GM19035 (cell line): ENCODE results near the gene IL1RAP.
A peak's percentile ranks its signal among the peaks of the same experiment; 100 is the strongest.

Experiments
- ATAC-seq: cut with Tn5 transposase; IDR thresholded peaks from one replicate; pipeline ENCODE4 v1.9.1; 2021; ENCODE audit not compliant: unreplicated experiment

Gene IL1RAP

DNA sequence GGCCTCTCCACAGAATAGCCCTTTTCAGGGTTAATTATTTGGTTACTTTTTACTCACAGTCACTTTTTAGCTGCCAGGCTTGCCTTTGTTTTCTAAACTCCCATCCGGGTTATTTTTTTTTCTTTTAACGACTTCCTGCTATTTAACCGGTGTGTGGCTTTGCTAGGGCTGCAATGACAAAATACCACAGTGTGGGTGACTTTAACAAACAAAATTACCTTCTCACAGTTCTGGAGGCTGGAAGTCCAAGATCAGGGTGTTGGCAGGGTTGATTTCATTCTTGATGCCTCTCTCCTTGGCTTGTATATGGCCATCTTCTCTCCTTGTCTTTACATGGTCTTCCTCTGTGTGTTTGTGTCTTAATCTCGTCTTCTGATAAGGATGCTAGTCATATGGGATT lies 91.5 kb downstream of the IL1RAP start:
- ATAC-seq = no peak

DNA sequence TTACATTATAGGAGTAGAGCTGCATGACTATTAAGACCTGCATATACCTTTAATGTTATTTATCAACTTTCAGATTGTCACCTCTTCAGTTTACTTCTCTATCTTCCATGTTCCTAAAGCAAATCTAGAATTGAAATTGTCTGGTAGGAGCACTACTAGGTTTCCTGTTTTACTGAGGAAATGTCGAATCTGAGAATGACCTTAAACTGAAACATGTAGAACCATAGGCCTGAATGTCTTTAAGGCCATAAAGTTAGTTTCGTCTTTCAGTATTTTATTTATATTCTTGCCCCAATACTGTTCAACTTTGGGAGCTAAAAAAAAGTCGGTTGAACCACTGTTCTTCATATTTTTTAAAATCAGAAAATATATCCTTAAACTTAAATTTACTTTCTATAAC lies 92.7 kb downstream of the IL1RAP start:
- ATAC-seq = no peak

- ATAC-seq = no peak
Observed at GRCh38 chr3:190607021-190607420, 93.1 kb downstream of the IL1RAP start.

DNA sequence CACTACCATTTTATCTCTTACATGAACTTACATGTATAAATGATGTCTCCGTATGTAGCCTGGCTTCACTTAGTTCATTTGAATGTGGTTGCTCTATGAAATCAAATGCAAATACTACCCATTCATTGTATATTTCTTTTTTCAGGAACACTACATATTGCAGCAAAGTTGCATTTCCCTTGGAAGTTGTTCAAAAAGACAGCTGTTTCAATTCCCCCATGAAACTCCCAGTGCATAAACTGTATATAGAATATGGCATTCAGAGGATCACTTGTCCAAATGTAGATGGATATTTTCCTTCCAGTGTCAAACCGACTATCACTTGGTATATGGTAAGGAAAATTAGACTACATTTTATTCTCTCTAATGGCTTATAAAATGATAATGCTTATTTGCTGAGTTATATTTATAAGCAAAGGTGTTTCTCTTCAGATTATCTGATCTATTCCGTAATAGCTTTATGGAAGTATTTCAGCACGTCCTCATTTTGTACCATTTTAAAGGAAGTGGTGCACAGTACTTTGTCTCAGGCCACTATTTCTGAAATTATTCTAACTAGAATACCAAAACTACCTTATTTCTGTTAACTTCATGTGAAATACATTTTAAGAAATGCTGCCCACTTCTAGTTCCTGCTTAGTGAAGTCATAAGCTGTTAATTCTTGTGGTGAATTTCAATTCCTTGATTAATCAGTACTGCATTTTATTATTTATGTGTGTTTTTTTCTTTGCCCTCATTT lies 95.1 kb downstream of the IL1RAP start:
- no peak for ATAC-seq

GRCh38 chr3:190614226-190615059 lies 100.6 kb downstream of the IL1RAP start:
- no peak for ATAC-seq

DNA sequence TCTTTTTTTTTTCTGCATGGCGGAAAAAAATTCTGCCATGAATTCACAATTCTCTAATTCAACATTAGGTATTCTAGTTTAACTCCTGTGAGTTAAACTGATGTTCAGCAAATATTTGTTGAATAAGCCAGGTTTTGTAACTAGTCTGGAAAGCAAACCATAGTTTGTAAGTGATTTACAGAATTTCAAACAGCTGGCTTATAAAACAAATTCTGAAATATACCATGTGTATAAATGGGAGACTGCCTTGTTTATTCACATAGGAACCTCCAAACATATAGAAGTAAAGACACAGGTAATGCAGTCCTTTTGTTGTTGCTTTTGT lies 101.1 kb downstream of the IL1RAP start:
- no peak for ATAC-seq

GRCh38 chr3:190615607-190616006 lies 101.7 kb downstream of the IL1RAP start:
- ATAC-seq = no peak

- ATAC-seq = no peak
Observed at GRCh38 chr3:190616637-190617036, 102.8 kb downstream of the IL1RAP start.

- peak; percentile 59 for ATAC-seq
Observed at GRCh38 chr3:190617185-190617584, 103.3 kb downstream of the IL1RAP start.

- peak; percentile 68 for ATAC-seq
Observed at GRCh38 chr3:190618330-190619030, 104.6 kb downstream of the IL1RAP start.

DNA sequence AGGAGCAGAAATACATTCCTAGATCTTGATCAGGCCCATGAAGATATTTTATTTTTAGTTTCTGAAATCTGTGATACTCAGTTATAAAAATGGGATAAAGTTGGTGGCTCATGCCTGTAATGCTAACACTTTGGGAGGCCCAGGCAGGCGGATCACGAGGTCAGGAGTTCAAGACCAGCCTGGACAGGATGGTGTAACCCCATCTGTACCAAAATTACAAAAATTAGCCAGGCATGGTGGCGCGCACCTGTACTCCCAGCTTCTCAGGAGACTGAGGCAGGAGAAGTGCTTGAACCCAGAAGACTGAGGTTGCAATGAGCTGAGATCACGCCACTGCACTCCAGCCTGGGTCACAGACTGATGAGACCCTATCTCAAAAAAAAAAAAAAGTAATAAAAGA lies 105.5 kb downstream of the IL1RAP start:
- ATAC-seq = no peak

DNA sequence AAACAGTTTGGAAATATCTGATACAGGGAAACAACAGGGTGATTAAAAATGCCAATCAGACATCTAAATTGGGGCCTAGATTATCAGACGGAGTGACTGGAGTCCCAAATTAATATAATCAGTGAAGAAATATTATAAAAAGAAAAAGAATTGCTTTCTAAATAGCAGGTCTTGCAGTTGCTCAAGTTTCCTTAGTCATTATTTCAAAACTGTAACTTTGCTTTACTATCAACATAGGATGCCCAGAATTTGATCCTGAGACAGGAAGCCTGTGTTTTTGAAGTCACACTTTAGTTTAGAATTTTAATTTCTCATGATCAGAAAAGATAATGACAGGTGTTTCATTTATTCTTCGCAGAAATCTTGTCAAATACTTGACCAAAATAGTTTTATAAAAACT lies 105.9 kb downstream of the IL1RAP start:
- no peak for ATAC-seq

- no peak for ATAC-seq
Observed at GRCh38 chr3:190620886-190621608, 107.2 kb downstream of the IL1RAP start.

DNA sequence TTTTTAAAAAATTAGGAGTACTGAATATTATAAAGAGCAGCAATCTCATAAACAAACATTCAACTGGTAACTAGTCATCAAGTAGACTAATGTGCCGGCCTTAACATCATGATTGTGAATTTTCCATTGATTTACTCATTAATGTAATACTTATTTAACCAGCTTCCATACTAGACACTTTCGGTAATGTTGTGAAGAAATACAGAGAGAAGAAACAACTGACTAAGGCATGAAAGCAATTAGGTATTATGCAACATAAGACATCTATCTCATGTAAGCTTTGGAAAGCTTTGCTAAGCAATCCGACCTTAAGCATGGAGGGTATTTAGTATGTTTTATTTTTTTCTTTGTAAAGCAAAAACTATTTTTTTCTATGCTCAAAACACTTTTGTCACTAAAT lies 108.0 kb downstream of the IL1RAP start:
- no peak for ATAC-seq

DNA sequence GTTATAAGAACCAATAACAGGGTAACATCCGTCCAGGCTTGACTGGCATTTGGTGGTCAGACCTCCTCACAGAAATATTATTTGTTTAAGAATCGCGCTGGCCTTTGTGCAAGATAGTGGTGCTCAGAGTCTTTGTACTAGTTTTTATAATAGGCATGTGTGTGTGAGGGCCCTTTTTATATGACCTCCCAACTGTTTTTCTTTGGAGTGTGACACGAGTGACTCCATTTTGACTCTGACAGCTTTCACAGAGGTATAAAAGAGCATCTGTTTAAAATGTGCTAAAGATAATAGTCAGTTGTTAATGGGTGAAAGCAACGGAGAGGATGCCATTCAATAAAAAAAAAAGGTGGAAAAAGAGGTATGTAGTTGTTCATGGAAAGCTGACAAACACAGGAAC lies 110.4 kb downstream of the IL1RAP start:
- no peak for ATAC-seq

DNA sequence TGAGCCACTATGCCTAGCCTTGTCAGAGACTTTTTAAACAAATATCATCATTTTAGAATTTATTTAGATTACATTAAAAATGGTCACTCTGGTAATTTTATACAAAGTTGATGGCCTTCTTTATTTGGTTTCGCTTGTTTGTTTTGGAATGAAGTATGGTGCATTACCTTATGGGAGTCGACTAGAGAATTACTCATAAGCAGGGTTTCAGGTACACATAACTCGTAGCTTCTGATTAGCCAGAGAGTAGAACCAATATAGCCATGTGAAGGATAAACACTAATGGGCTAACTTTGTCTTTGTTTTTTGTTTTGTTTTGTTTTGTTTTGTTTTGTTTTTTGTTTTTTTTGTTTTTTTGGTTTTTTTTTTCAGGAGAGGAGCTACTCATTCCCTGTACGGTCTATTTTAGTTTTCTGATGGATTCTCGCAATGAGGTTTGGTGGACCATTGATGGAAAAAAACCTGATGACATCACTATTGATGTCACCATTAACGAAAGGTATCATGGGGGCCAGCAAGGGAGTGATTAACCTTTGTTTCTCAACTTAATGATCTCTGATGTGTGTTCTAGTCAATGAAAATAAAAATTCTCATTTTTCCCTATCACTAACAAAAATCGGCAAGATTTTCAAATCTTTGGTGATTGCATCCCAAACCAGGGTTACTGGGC lies 113.2 kb downstream of the IL1RAP start:
- ATAC-seq = no peak

GRCh38 chr3:190629088-190629487 lies 115.2 kb downstream of the IL1RAP start:
- no peak for ATAC-seq

DNA sequence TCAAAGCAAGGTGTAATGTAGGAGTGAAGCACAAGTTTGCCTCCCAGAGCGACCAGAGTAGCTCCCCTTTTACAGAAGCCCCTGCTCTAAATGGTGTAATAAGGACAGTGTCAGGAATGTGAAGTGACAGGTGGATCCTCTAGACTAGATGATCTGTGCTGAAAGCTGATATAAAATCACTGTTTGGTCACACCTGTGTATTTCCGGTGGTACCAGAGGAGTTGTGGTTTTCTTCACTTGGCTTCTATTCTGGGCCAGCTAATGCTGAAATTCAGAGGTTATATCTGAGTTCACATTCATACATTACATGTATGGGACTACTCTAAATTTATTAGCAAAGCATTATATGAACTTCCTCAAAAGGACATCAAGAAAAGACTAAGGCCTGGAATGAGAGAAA lies 117.4 kb downstream of the IL1RAP start:
- no peak for ATAC-seq

GRCh38 chr3:190641564-190641963 lies 127.7 kb downstream of the IL1RAP start:
- no peak for ATAC-seq

DNA sequence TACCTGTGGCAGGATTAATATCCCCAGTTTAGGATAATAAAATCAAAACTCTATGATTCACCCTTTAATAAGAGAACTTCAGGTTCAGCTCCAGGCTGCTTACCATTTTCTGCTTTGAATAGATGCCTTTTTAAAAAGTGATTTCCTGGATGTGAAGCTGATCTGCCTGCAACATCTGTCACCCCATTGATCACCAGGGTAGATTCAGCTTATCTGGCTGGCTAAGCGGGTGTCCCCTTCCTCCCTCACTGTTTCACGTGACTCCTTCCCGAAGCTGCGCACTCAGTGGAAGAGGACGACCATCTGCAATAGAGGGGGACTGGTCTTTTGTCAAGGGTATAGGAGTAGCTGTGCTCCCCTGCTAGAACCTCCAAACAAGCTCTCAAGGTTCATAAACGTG lies 128.1 kb downstream of the IL1RAP start:
- no peak for ATAC-seq

GRCh38 chr3:190644035-190644434 lies 130.2 kb downstream of the IL1RAP start:
- ATAC-seq = no peak
